ENCODE measurements around the gene NID1.

The NID1 gene

GRCh38 chr1:235945775-235946570 lies 118.9 kb downstream of the NID1 start:
- DNase-seq (ENCODE audit: low spot score), result no peak
- TF ChIP-seq, protein P1, sequence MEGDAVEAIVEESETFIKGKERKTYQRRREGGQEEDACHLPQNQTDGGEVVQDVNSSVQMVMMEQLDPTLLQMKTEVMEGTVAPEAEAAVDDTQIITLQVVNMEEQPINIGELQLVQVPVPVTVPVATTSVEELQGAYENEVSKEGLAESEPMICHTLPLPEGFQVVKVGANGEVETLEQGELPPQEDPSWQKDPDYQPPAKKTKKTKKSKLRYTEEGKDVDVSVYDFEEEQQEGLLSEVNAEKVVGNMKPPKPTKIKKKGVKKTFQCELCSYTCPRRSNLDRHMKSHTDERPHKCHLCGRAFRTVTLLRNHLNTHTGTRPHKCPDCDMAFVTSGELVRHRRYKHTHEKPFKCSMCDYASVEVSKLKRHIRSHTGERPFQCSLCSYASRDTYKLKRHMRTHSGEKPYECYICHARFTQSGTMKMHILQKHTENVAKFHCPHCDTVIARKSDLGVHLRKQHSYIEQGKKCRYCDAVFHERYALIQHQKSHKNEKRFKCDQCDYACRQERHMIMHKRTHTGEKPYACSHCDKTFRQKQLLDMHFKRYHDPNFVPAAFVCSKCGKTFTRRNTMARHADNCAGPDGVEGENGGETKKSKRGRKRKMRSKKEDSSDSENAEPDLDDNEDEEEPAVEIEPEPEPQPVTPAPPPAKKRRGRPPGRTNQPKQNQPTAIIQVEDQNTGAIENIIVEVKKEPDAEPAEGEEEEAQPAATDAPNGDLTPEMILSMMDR (IDR thresholded peaks at IDR 0.05), result no peak
- H3K27ac ChIP-seq, result peak overlapping the region in 1 of 2 donors; percentile 12
- no peak overlapping the region for H3K4me3 ChIP-seq

DNA sequence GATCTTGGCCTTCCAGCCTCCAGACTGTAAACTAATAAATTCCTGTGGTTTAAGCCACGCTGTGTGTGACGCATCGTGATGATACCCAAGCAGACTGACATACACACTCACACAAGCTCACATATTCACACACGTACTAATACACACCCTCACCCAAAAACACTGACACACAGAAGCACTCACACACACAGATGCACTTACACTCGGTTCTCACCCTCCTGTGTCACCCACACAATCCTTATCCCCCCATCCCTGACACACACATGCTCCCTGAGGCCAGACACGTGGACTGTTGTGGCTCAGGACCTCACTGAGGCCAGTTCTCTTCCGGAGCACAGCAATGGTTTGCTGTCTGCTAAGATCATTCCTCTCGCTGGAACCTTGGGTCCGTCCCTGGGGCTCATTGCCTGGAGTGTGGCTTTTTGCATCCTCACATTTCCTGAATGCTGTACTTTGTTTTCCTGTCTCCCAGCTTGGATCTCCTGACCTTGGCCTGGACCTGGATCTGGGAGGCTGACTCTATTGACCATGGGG lies 121.2 kb downstream of the NID1 start:
- no peak overlapping the region for H3K27ac ChIP-seq
- H3K4me3 ChIP-seq, result no peak overlapping the region
- TF ChIP-seq, protein P1 (IDR thresholded peaks at IDR 0.05), result no peak
- DNase-seq (ENCODE audit: low spot score), result no peak

DNA sequence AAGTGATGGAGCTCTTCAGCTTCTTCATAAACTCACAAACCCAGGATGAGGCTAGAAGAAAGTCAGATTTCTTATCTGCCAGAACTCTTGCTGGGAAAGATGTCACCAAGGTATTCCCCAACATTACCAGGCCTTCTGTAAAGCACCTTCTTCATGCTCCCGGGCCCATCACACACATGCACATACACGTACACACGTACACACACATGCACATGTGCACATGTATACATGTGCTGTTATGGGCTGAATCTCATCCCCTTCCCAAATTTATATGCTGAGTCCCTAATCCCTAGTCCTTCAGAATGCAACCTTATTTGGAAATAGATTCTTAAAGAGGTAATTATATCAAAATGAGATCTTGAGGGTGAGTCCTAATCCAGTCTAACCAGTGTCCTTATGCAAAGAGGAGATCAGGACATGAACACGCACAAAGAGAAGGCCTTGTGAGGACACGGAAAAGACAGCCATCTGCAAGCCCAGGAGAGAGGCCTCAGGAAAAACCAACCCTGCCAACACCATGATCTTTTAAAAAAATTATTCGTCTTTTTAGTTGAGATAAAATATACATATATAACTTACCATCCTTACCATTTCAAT lies 121.8 kb downstream of the NID1 start:
- no peak for DNase-seq (ENCODE audit: low spot score)
- H3K4me3 ChIP-seq, result no peak overlapping the region
- no peak overlapping the region for H3K27ac ChIP-seq
- TF ChIP-seq, protein P1 (IDR thresholded peaks at IDR 0.05), result no peak

DNA sequence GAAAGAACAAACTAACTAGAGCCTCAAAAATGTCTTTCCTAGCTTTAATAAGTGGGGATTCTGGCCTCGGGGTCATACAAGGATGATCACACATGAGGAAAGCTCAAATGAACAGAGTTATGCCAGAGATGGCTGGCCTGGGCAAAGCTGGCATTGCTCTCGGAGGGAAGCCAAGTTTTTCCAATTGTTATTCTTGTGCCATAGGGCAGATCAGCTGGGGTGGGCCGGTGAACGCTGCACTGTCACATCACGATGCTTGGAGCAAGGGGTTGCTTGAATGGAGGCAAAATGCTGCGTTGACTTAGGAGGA lies 122.3 kb downstream of the NID1 start:
- peak overlapping the region in 1 of 2 donors; percentile 59 for H3K27ac ChIP-seq
- H3K4me3 ChIP-seq, result no peak overlapping the region
- TF ChIP-seq, protein P1 (IDR thresholded peaks at IDR 0.05), result no peak
- DNase-seq (ENCODE audit: low spot score), result no peak

DNA sequence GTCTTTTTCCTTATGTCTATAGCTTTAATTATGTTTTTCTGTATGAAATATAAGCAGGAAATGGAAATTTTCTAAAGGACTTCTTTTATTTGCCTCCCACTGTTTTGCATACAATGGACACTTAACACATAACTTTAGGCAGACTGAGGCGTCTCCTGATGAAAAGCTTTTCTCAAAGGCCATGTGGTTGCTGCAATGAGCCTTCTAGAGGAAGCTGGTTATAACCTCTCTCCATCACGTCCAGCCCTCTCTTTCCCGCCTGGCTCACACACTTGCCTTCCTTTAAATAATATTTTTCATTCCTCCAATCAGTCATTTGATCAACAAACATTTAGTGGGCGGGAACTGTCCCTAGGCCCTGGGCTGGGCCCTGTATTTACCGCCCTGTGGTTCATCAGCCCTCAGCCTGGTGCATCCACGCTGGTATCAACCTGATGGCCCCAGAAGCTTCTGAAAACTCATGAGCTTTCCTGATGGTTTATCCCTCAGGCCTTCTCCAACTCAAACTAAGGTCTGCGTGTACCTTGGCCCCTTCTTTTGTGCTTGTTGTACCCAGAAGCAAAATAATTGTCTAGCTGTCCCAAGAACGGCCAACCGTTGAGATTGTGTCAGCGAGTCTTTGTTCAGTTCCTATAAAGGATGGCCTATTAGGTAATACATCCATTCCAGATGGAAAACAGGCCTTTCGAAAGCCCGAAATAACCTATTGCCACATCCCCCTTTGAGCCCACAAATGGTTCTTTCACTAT lies 122.8 kb downstream of the NID1 start:
- Histone ChIP-seq H3K4me3 (no peak overlapping the region), H3K27ac (peak overlapping the region in 1 of 2 donors; percentile 63)
- DNase-seq (ENCODE audit: low spot score), result no peak
- TF ChIP-seq, protein P1 (IDR thresholded peaks at IDR 0.05), result no peak

- no peak overlapping the region for H3K4me3 ChIP-seq
- no peak overlapping the region for H3K27ac ChIP-seq
- TF ChIP-seq, protein P1 (IDR thresholded peaks at IDR 0.05), result no peak
- no peak for DNase-seq (ENCODE audit: low spot score)
Measured at GRCh38 chr1:235940285-235940684, 124.6 kb downstream of the NID1 start.

Data from coronary artery (tissue), 2 donors.